OCI-LY7 (cell line): ENCODE measurements around the gene TGFBR2. TPM values are rescaled to one million over a fixed set of nuclear protein-coding genes. Genes with fewer than 3 reads are reported as not detected.

Source experiments
- BruUV-seq: library from RNA; stranded (reverse); fragments of 400-500 nt; replicated peaks from 2 replicates; lab custom pipeline; 2021; lab: Mats Ljungman, UMichigan
- CTCF ChIA-PET: fragments of 300-600 bp; sonication (Branson Sonifier 250); formaldehyde crosslinking; loops from one replicate; lab custom pipeline; 2022; ENCODE audit warnings: antibody characterized with exemption; ENCODE audit not compliant: unreplicated experiment; lab: Charles Lee
- POLR2A ChIA-PET: fragments of 300-600 bp; sonication (Branson Sonifier 250); formaldehyde crosslinking; loops from one replicate; lab custom pipeline; 2022; ENCODE audit warnings: antibody characterized with exemption; lab: Charles Lee
- DNase-seq: peaks from one replicate; pipeline ENCODE4 v3.0.0-alpha.2; 2015; ENCODE audit warnings: low spot score
- H2AFZ ChIP-seq: fragments of 200-600 bp; sonication (generic), shearing (Covaris generic); 2 replicates; pipeline ENCODE4 v1.6.1; 2014; ENCODE audit warnings: mild to moderate bottlenecking, antibody characterized with exemption, low read length, moderate library complexity
- H3K27ac ChIP-seq: fragments of 200-600 bp; sonication (generic); 2 replicates; pipeline ENCODE4 v1.5.1; 2014; ENCODE audit warnings: mixed run types, low read depth, mild to moderate bottlenecking, moderate library complexity, low read length, inconsistent platforms; ENCODE audit not compliant: poor library complexity, severe bottlenecking
- H3K36me3 ChIP-seq: fragments of 200-600 bp; sonication (generic); 2 replicates; pipeline ENCODE4 v1.6.1; 2014; ENCODE audit warnings: mild to moderate bottlenecking, antibody characterized with exemption, low read length, moderate library complexity, mixed read lengths; ENCODE audit not compliant: insufficient read depth
- H3K4me1 ChIP-seq: fragments of 200-600 bp; sonication (generic); 2 replicates; pipeline ENCODE4 v1.5.1; 2014; ENCODE audit warnings: mild to moderate bottlenecking, low read length; ENCODE audit not compliant: insufficient read depth, poor library complexity, severe bottlenecking
- H3K4me2 ChIP-seq: fragments of 200-600 bp; sonication (generic); 2 replicates; pipeline ENCODE4 v1.6.1; 2014; ENCODE audit warnings: mild to moderate bottlenecking, low read length
- H3K4me3 ChIP-seq: fragments of 200-600 bp; sonication (generic); 2 replicates; pipeline ENCODE4 v1.5.1; 2014; ENCODE audit warnings: mild to moderate bottlenecking, low read depth, low read length; ENCODE audit not compliant: poor library complexity, severe bottlenecking
- H3K79me2 ChIP-seq: fragments of 200-600 bp; sonication (generic); 2 replicates; pipeline ENCODE4 v1.6.1; 2016; ENCODE audit warnings: low read depth, mild to moderate bottlenecking, low read length, moderate library complexity, mixed read lengths; ENCODE audit not compliant: insufficient read depth
- H3K9me2 ChIP-seq: fragments of 200-600 bp; sonication (generic); 2 replicates; pipeline ENCODE4 v1.6.1; 2016; ENCODE audit warnings: mild to moderate bottlenecking, low read length, mixed read lengths; ENCODE audit not compliant: insufficient read depth
- H3K9me3 ChIP-seq: fragments of 200-600 bp; sonication (generic); 2 replicates; pipeline ENCODE4 v1.6.1; 2014; ENCODE audit warnings: mild to moderate bottlenecking, mixed run types, low read length, mixed read lengths
- H4K20me1 ChIP-seq: fragments of 200-600 bp; sonication (generic); 2 replicates; pipeline ENCODE4 v1.6.1; 2014; ENCODE audit warnings: mild to moderate bottlenecking, antibody characterized with exemption, low read length, moderate library complexity, mixed read lengths; ENCODE audit not compliant: insufficient read depth
- CTCF ChIP-seq: fragments of 200-600 bp; sonication (generic); conservative IDR thresholded peaks from 2 replicates; pipeline ENCODE4 v1.5.1; 2014; ENCODE audit warnings: mild to moderate bottlenecking, antibody characterized with exemption, low read length, moderate library complexity, mixed read lengths
- EZH2phosphoT487 ChIP-seq: fragments of 200-600 bp; sonication (generic); IDR thresholded peaks from 2 replicates; pipeline ENCODE4 v1.6.1; 2018; ENCODE audit warnings: low read depth, borderline replicate concordance, mild to moderate bottlenecking, mixed run types, antibody characterized with exemption, low read length, moderate library complexity, mixed read lengths
- intact Hi-C: fragments of 100-400 bp; cut with micrococcal nuclease; formaldehyde crosslinking; loops from one replicate; pipeline ENCODE4 v1.10.0; 2022; ENCODE audit not compliant: unreplicated experiment
- total RNA-seq, 2 experiments: library from RNA; depleted of rRNA in 1 of 2; stranded (reverse); fragments of >200 nt in 1 of 2; shearing (Covaris generic) in 1 of 2; gene quantifications; 2 replicates each; pipeline ENCODE4 v1.2.3, GENCODE V29; 2014 to 2022

The TGFBR2 gene
- total RNA-seq, 2 experiments from 2014 or later = 25.2 to 28.1 TPM

GRCh38 chr3:30741889-30742288, 135.5 kb downstream of the TGFBR2 start:
- H3K36me3 ChIP-seq = no peaks in the 10 kb centered on the region
- no peaks in the 10 kb centered on the region for H3K9me2 ChIP-seq
- TF ChIP-seq EZH2phosphoT487 = no peak
- TF ChIP-seq CTCF = no peak
- no peaks in the 10 kb centered on the region for H3K9me3 ChIP-seq
- H4K20me1 ChIP-seq = no peaks in the 10 kb centered on the region
- no peak overlapping the region for H3K4me2 ChIP-seq
- H3K27ac ChIP-seq = no peak overlapping the region
- no peak overlapping the region for H3K4me3 ChIP-seq
- H3K4me1 ChIP-seq = no peaks in the 10 kb centered on the region
- BruUV-seq = no TSS peak
- POLR2A ChIA-PET = interaction anchor here (0.7 to 1.5 kb wide), 4 partner anchors 8 to 431 kb away, joined by 3 to 6 read pairs (median 4); no protein-coding TSS in a partner anchor
- CTCF ChIA-PET = no interaction called here
- H2AFZ ChIP-seq = no peak overlapping the region
- DNase-seq = no peak
- intact Hi-C loops = no loop called here
- H3K79me2 ChIP-seq = no peaks in the 10 kb centered on the region

- H2AFZ ChIP-seq = no peak overlapping the region
Observed at GRCh38 chr3:30742796-30743619, 136.6 kb downstream of the TGFBR2 start.

More at GRCh38 chr3:30742796-30743619, 136.6 kb downstream of the TGFBR2 start:
- no peaks in the 10 kb centered on the region for H3K79me2 ChIP-seq
- no peaks in the 10 kb centered on the region for H4K20me1 ChIP-seq
- H3K9me2 ChIP-seq = no peaks in the 10 kb centered on the region
- no peak overlapping the region for H3K4me2 ChIP-seq
- no peak overlapping the region for H3K27ac ChIP-seq
- ChIA-PET POLR2A (interaction anchor here (0.7 to 1.5 kb wide), 4 partner anchors 9 to 432 kb away, joined by 3 to 6 read pairs (median 4); no protein-coding TSS in a partner anchor), CTCF (no interaction called here)
- no peak overlapping the region for H3K4me3 ChIP-seq
- no peaks in the 10 kb centered on the region for H3K4me1 ChIP-seq
- no peak for TF ChIP-seq EZH2phosphoT487
- no peak for TF ChIP-seq CTCF
- intact Hi-C loops = no loop called here
- no peaks in the 10 kb centered on the region for H3K36me3 ChIP-seq
- DNase-seq = no peak
- no TSS peak for BruUV-seq
- H3K9me3 ChIP-seq = no peaks in the 10 kb centered on the region
